IMR-90 (cell line): Measurements from ENCODE around the gene PGBD5. TPM values are rescaled to one million over a fixed set of nuclear protein-coding genes. Genes with fewer than 3 reads are reported as not detected.

Experiments
- ATAC-seq: fragments of 200-7000 bp; cut with Tn5 transposase; 2 replicates; pipeline ENCODE4 v1.9.1; 2020; ENCODE audit warnings: low read depth, mild to moderate bottlenecking, moderate library complexity
- BruUV-seq: library from RNA; stranded (reverse); fragments of 400-500 nt; replicated peaks from 2 replicates; lab custom pipeline; 2021; lab: Mats Ljungman, UMichigan
- CTCF ChIA-PET: fragments of 300-600 bp; formaldehyde crosslinking; extraction: SDS; loops from one replicate; lab custom pipeline; 2021; ENCODE audit warnings: antibody characterized with exemption; lab: Yijun Ruan, JAX
- POLR2A ChIA-PET: fragments of 300-600 bp; sonication (Branson Sonifier 250); formaldehyde crosslinking; loops from one replicate; lab custom pipeline; 2022; ENCODE audit warnings: antibody characterized with exemption; ENCODE audit not compliant: unreplicated experiment; lab: Charles Lee
- DNase-seq: peaks from one replicate; pipeline ENCODE4 v3.0.0; 2013
- H2AFZ ChIP-seq: replicated peaks from 2 replicates; pipeline ENCODE3; 2013; ENCODE audit warnings: low read length, mild to moderate bottlenecking; ENCODE audit not compliant: poor library complexity
- H2AK5ac ChIP-seq: 2 replicates; pipeline ENCODE4 v1.6.1; 2013; ENCODE audit warnings: low read depth, low read length, inconsistent platforms
- H2AK9ac ChIP-seq: replicated peaks from 2 replicates; pipeline ENCODE3; 2013; ENCODE audit warnings: mild to moderate bottlenecking, low read depth, low read length, moderate library complexity; ENCODE audit not compliant: poor library complexity
- H2BK120ac ChIP-seq: 2 replicates; pipeline ENCODE4 v1.6.1; 2013; ENCODE audit warnings: low read depth, low read length, inconsistent platforms
- H2BK15ac ChIP-seq: 3 replicates; pipeline ENCODE4 v1.6.1; 2013; ENCODE audit warnings: low read depth, low read length, inconsistent platforms
- H2BK20ac ChIP-seq: 2 replicates; pipeline ENCODE4 v1.6.1; 2013; ENCODE audit warnings: low read depth, mild to moderate bottlenecking, inconsistent platforms, low read length, moderate library complexity
- H2BK5ac ChIP-seq: 2 replicates; pipeline ENCODE4 v1.6.1; 2013; ENCODE audit warnings: mild to moderate bottlenecking, low read depth, low read length, inconsistent platforms; ENCODE audit not compliant: poor library complexity, severe bottlenecking
- H3K14ac ChIP-seq: replicated peaks from 2 replicates; pipeline ENCODE4 v1.6.1; 2013; ENCODE audit warnings: low read depth, low read length, inconsistent platforms
- H3K18ac ChIP-seq: 2 replicates; pipeline ENCODE4 v1.6.1; 2013; ENCODE audit warnings: low read depth, low read length, control low read depth
- H3K23ac ChIP-seq: 2 replicates; pipeline ENCODE4 v1.6.1; 2013; ENCODE audit warnings: low read depth, low read length, inconsistent platforms
- H3K27ac ChIP-seq: 2 replicates; pipeline ENCODE4 v1.5.1; 2013; ENCODE audit warnings: mild to moderate bottlenecking, control low read depth, low read length; ENCODE audit not compliant: insufficient read depth
- H3K27me3 ChIP-seq: 2 replicates; pipeline ENCODE4 v1.6.1; 2013; ENCODE audit warnings: low read length; ENCODE audit not compliant: control insufficient read depth, insufficient read depth
- H3K36me3 ChIP-seq: 2 replicates; pipeline ENCODE4 v1.6.1; 2013; ENCODE audit warnings: low read length, mixed read lengths; ENCODE audit not compliant: control insufficient read depth, insufficient read depth
- H3K4ac ChIP-seq: 2 replicates; pipeline ENCODE4 v1.6.1; 2013; ENCODE audit warnings: low read depth, low read length, inconsistent platforms
- H3K4me1 ChIP-seq: 2 replicates; pipeline ENCODE4 v1.6.1; 2013; ENCODE audit warnings: low read length, mixed read lengths; ENCODE audit not compliant: control insufficient read depth, insufficient read depth
- H3K4me2 ChIP-seq: 2 replicates; pipeline ENCODE4 v1.6.1; 2013; ENCODE audit warnings: low read depth, mild to moderate bottlenecking, control low read depth, low read length, moderate library complexity
- H3K4me3 ChIP-seq: 2 replicates; pipeline ENCODE4 v1.5.1; 2013; ENCODE audit warnings: low read depth, mild to moderate bottlenecking, control low read depth, low read length, moderate library complexity; ENCODE audit not compliant: insufficient read depth
- H3K56ac ChIP-seq: 2 replicates; pipeline ENCODE4 v1.6.1; 2013; ENCODE audit warnings: low read length, inconsistent platforms; ENCODE audit not compliant: insufficient read depth; ENCODE audit errors: extremely low read depth
- H3K79me1 ChIP-seq, 2 experiments: 2 replicates each; pipeline ENCODE4 v1.6.1; 2013; ENCODE audit warnings: low read length in 2 of 2, inconsistent platforms in 1 of 2, low read depth in 1 of 2
- H3K9ac ChIP-seq: 2 replicates; pipeline ENCODE4 v1.6.1; 2013; ENCODE audit warnings: low read depth, low read length, control low read depth
- H3K9me1 ChIP-seq: 2 replicates; pipeline ENCODE4 v1.6.1; 2013; ENCODE audit warnings: low read length, inconsistent platforms; ENCODE audit not compliant: insufficient read depth
- H3K9me3 ChIP-seq: 2 replicates; pipeline ENCODE4 v1.6.1; 2013; ENCODE audit warnings: low read length; ENCODE audit not compliant: control insufficient read depth, insufficient read depth
- H4K20me1 ChIP-seq: 2 replicates; pipeline ENCODE4 v1.6.1; 2013; ENCODE audit warnings: low read length, inconsistent platforms; ENCODE audit not compliant: insufficient read depth
- H4K5ac ChIP-seq: 2 replicates; pipeline ENCODE4 v1.6.1; 2013; ENCODE audit warnings: mild to moderate bottlenecking, low read depth, low read length, control low read depth
- H4K8ac ChIP-seq, 2 experiments: 2 replicates each; pipeline ENCODE4 v1.6.1; 2013; ENCODE audit warnings: low read depth in 2 of 2, low read length in 2 of 2, control low read depth in 1 of 2, inconsistent platforms in 1 of 2
- H4K91ac ChIP-seq: 2 replicates; pipeline ENCODE4 v1.6.1; 2013; ENCODE audit warnings: low read depth, low read length, inconsistent platforms; ENCODE audit not compliant: insufficient read depth
- BHLHE40 ChIP-seq: fragments of 150-350 bp; IDR thresholded peaks from 2 replicates; pipeline ENCODE4 v1.6.1; 2016; ENCODE audit warnings: mild to moderate bottlenecking, low read depth, low read length
- CEBPB ChIP-seq: IDR thresholded peaks from 2 replicates; pipeline ENCODE4 v1.6.1; 2012; ENCODE audit warnings: low read depth, low read length, improper control_type of control experiment
- CHD1 ChIP-seq: IDR thresholded peaks from 2 replicates; pipeline ENCODE4 v1.6.1; 2012; ENCODE audit warnings: low read depth, low read length, improper control_type of control experiment
- CTCF ChIP-seq: conservative IDR thresholded peaks from 2 replicates; pipeline ENCODE4 v1.5.1; 2012; ENCODE audit warnings: mild to moderate bottlenecking, low read depth, low read length, improper control_type of control experiment
- ELK1 ChIP-seq: fragments of 150-350 bp; IDR thresholded peaks from 2 replicates; pipeline ENCODE4 v1.6.1; 2016; ENCODE audit warnings: low read depth, mild to moderate bottlenecking, low read length, moderate library complexity, borderline replicate concordance
- FOS ChIP-seq: fragments of 150-350 bp; IDR thresholded peaks from 2 replicates; pipeline ENCODE4 v1.6.1; 2016; ENCODE audit warnings: low read depth, low read length
- MAFK ChIP-seq: IDR thresholded peaks from 2 replicates; pipeline ENCODE4 v1.6.1; 2012; ENCODE audit warnings: low read depth, low read length, improper control_type of control experiment
- MAZ ChIP-seq: IDR thresholded peaks from 2 replicates; pipeline ENCODE4 v1.6.1; 2012; ENCODE audit warnings: low read depth, mild to moderate bottlenecking, low read length, improper control_type of control experiment, moderate library complexity, borderline replicate concordance
- MXI1 ChIP-seq: IDR thresholded peaks from 2 replicates; pipeline ENCODE4 v1.6.1; 2012; ENCODE audit warnings: low read depth, mild to moderate bottlenecking, low read length, moderate library complexity, borderline replicate concordance
- NFE2L2 ChIP-seq: fragments of 150-350 bp; IDR thresholded peaks from 2 replicates; pipeline ENCODE4 v1.6.1; 2016; ENCODE audit warnings: low read depth, mild to moderate bottlenecking, low read length
- POLR2A ChIP-seq: IDR thresholded peaks from 2 replicates; pipeline ENCODE4 v1.6.1; 2012; ENCODE audit warnings: mild to moderate bottlenecking, low read depth, low read length
- RAD21 ChIP-seq: IDR thresholded peaks from 2 replicates; pipeline ENCODE4 v1.6.1; 2012; ENCODE audit warnings: low read length, improper control_type of control experiment
- RCOR1 ChIP-seq: IDR thresholded peaks from 2 replicates; pipeline ENCODE4 v1.6.1; 2012; ENCODE audit warnings: mild to moderate bottlenecking, low read length, improper control_type of control experiment; ENCODE audit not compliant: insufficient replicate concordance
- RFX5 ChIP-seq: IDR thresholded peaks from 2 replicates; pipeline ENCODE4 v1.8.0; 2012; ENCODE audit warnings: low read depth, mild to moderate bottlenecking, low read length, moderate library complexity
- SMC3 ChIP-seq: fragments of 150-350 bp; IDR thresholded peaks from 2 replicates; pipeline ENCODE4 v1.6.1; 2016; ENCODE audit warnings: low read depth, mild to moderate bottlenecking, antibody characterized with exemption, low read length, moderate library complexity
- USF2 ChIP-seq: fragments of 150-350 bp; IDR thresholded peaks from 2 replicates; pipeline ENCODE4 v1.6.1; 2017; ENCODE audit warnings: mild to moderate bottlenecking, antibody characterized with exemption, low read length, low read depth
- WGBS, 2 experiments: methylation state at CpG; one replicate each; pipeline versions ENCODE4 v1.1.5 to v1.1.7; 2013; ENCODE audit warnings: missing lambda C conversion rate in 2 of 2; ENCODE audit not compliant: insufficient read length in 1 of 2; ENCODE audit errors: extremely low coverage in 2 of 2; 5-methylcytosine and 5-hydroxymethylcytosine counted together
- dilution Hi-C: fragments of 300-500 bp; cut with HindIII; formaldehyde crosslinking; loops from one replicate; pipeline ENCODE4 v1.14.3; 2018; ENCODE audit warnings: low sequenced_read_pairs; ENCODE audit not compliant: unreplicated experiment
- in situ Hi-C: fragments of 300-500 bp; cut with MboI; formaldehyde crosslinking; loops from 3 replicates; pipeline ENCODE4 v1.14.3; 2019; ENCODE audit warnings: low sequenced_read_pairs, inconsistent platforms, mixed read lengths
- intact Hi-C: fragments of 100-400 bp; cut with micrococcal nuclease; formaldehyde crosslinking; loops from 2 replicates; pipeline ENCODE4 v1.10.0; 2022
- polyA plus RNA-seq, 3 experiments: library from polyadenylated mRNA; depleted of rRNA; stranded (reverse); fragments of >200 nt; gene quantifications; 2 replicates each; pipeline ENCODE4 v1.2.3, GENCODE V29; 2012; ENCODE audit warnings: low replicate concordance in 1 of 3
- total RNA-seq: library from RNA; depleted of rRNA; stranded (reverse); fragments of >200 nt; gene quantifications from 2 replicates; pipeline ENCODE4 v1.2.3, GENCODE V29; 2012

PGBD5 gene
- total and polyA plus RNA-seq, 2 of the 4 experiments (the other 2 are of a cell fraction): 0.18 to 0.36 TPM

- Histone ChIP-seq H3K4me3 (no peak overlapping the region), H2BK20ac (no peak overlapping the region), H3K27me3 (no peaks in the 10 kb centered on the region), H3K18ac (no peak overlapping the region), H3K27ac (no peak overlapping the region), H2BK120ac (no peak overlapping the region), H3K4me1 (no peaks in the 10 kb centered on the region), H3K4me2 (no peak overlapping the region), H2AK5ac (no peak overlapping the region), H2AFZ (no peak overlapping the region), H4K8ac (no peak overlapping the region), H3K79me1 (no peaks in the 10 kb centered on the region), H4K20me1 (no peaks in the 10 kb centered on the region), H3K36me3 (no peaks in the 10 kb centered on the region), H2BK5ac (no peak overlapping the region), H3K4ac (no peak overlapping the region), H3K9ac (no peak overlapping the region), H2AK9ac (no peak overlapping the region), H4K5ac (no peak overlapping the region), H3K23ac (no peak overlapping the region), H3K56ac (no peak overlapping the region), H2BK15ac (no peak overlapping the region), H3K14ac (no peak overlapping the region), H4K91ac (no peak overlapping the region), H3K9me3 (0 out of 2 replicates have a peak, but pooled peaks cover 3% of the 10 kb centered on the region), H3K9me1 (no peaks in the 10 kb centered on the region)
- dilution Hi-C loops: no loop called here
- TF ChIP-seq SMC3: no peak
- no peak for TF ChIP-seq MXI1
- no peak for TF ChIP-seq USF2
- TF ChIP-seq CTCF: no peak
- TF ChIP-seq MAFK: no peak
- no peak for TF ChIP-seq POLR2A
- TF ChIP-seq RAD21: no peak
- no peak for TF ChIP-seq CHD1
- no peak for TF ChIP-seq CEBPB
- TF ChIP-seq RFX5: no peak
- no peak for TF ChIP-seq ELK1
- no peak for TF ChIP-seq BHLHE40
- TF ChIP-seq RCOR1: no peak
- no peak for TF ChIP-seq MAZ
- no peak for TF ChIP-seq FOS
- no peak for TF ChIP-seq NFE2L2
- no CpG with 5 or more reads among the region's 2 CpGs for WGBS, 2 experiments
- ChIA-PET POLR2A (no interaction called here), CTCF (no interaction called here)
- in situ Hi-C loops: no loop called here
- intact Hi-C loops: no loop called here
- ATAC-seq (no peak), DNase-seq (no peak)
- no TSS peak for BruUV-seq
Observed at GRCh38 chr1:230387296-230387695, 38.8 kb downstream of the PGBD5 start.
